GM23338 (cell line): ENCODE results near the gene HTR6. TPM values are rescaled to one million over a fixed set of nuclear protein-coding genes. Genes with fewer than 3 reads are reported as not detected.

Source experiments
- ATAC-seq: fragments of 200-7000 bp; cut with Tn5 transposase; 3 replicates; pipeline ENCODE4 v1.9.1; 2020
- DNase-seq: peaks from one replicate; pipeline ENCODE4 v3.0.0-alpha.2; 2015; ENCODE audit warnings: low spot score
- H2AFZ ChIP-seq: fragments of 200-600 bp; sonication (generic); 2 replicates; pipeline ENCODE4 v1.8.0; 2016; ENCODE audit warnings: antibody characterized with exemption, mild to moderate bottlenecking, moderate library complexity
- H3F3A ChIP-seq: fragments of 200-600 bp; sonication (generic); replicated peaks from 2 replicates; pipeline ENCODE4 v1.8.0; 2017; ENCODE audit warnings: antibody characterized with exemption, mixed run types, low read depth
- H3K27ac ChIP-seq: fragments of 200-600 bp; sonication (generic); 2 replicates; pipeline ENCODE4 v1.6.1; 2016; ENCODE audit warnings: low read depth
- H3K27me3 ChIP-seq: fragments of 200-600 bp; sonication (generic); 2 replicates; pipeline ENCODE4 v1.8.0; 2016; ENCODE audit warnings: mild to moderate bottlenecking, mixed run types, moderate library complexity; ENCODE audit not compliant: insufficient read depth
- H3K36me3 ChIP-seq: fragments of 200-600 bp; sonication (generic); 2 replicates; pipeline ENCODE4 v1.8.0; 2016; ENCODE audit warnings: mild to moderate bottlenecking; ENCODE audit not compliant: insufficient read depth
- H3K4me1 ChIP-seq: fragments of 200-600 bp; sonication (generic); 2 replicates; pipeline ENCODE4 v1.8.0; 2016; ENCODE audit warnings: mild to moderate bottlenecking, moderate library complexity; ENCODE audit not compliant: insufficient read depth
- H3K4me2 ChIP-seq: fragments of 200-600 bp; sonication (generic); 2 replicates; pipeline ENCODE4 v1.7.1; 2017; ENCODE audit warnings: mixed run types
- H3K4me3 ChIP-seq: fragments of 200-600 bp; sonication (generic); 2 replicates; pipeline ENCODE4 v1.6.1; 2016; ENCODE audit warnings: mixed run types
- H3K79me2 ChIP-seq: fragments of 200-600 bp; sonication (generic); replicated peaks from 2 replicates; pipeline ENCODE4 v1.8.0; 2017; ENCODE audit warnings: mild to moderate bottlenecking; ENCODE audit not compliant: insufficient read depth
- H3K9me2 ChIP-seq: fragments of 200-600 bp; sonication (generic); 2 replicates; pipeline ENCODE4 v1.8.0; 2017; ENCODE audit not compliant: insufficient read depth
- H4K20me1 ChIP-seq: fragments of 200-600 bp; sonication (generic); replicated peaks from 2 replicates; pipeline ENCODE4 v1.8.0; 2017; ENCODE audit warnings: mild to moderate bottlenecking; ENCODE audit not compliant: insufficient read depth
- H3K27ac Mint-ChIP-seq: 2 replicates; pipeline ENCODE4 v1.8.0; 2020; ENCODE audit warnings: inconsistent platforms, mild to moderate bottlenecking, moderate library complexity, mixed read lengths
- H3K27me3 Mint-ChIP-seq: 3 replicates; pipeline ENCODE4 v1.8.0; 2022; ENCODE audit warnings: low read depth, mild to moderate bottlenecking, moderate library complexity, mixed read lengths, inconsistent platforms; ENCODE audit not compliant: insufficient read depth, poor library complexity
- H3K36me3 Mint-ChIP-seq: 3 replicates; pipeline ENCODE4 v1.8.0; 2021; ENCODE audit warnings: low read depth, mild to moderate bottlenecking, inconsistent platforms, moderate library complexity, mixed read lengths
- H3K4me1 Mint-ChIP-seq: 3 replicates; pipeline ENCODE4 v1.8.0; 2020; ENCODE audit warnings: mild to moderate bottlenecking, inconsistent platforms, mixed read lengths
- H3K4me3 Mint-ChIP-seq: 3 replicates; pipeline ENCODE4 v1.8.0; 2021; ENCODE audit warnings: moderate library complexity, mild to moderate bottlenecking, inconsistent platforms, mixed read lengths
- H3K9me3 Mint-ChIP-seq: 3 replicates; pipeline ENCODE4 v1.8.0; 2020; ENCODE audit warnings: moderate library complexity, mild to moderate bottlenecking, inconsistent platforms, mixed read lengths
- CREB1 ChIP-seq: fragments of 250-450 bp; sonication (Bioruptor Pico); IDR thresholded peaks from 2 replicates; pipeline ENCODE4 v1.5.0; 2020; ENCODE audit warnings: low read depth, mild to moderate bottlenecking, moderate library complexity
- CTCF ChIP-seq, 2 experiments: fragments of 200-600 bp in 1 of 2; sonication (generic) in 1 of 2; conservative IDR thresholded peaks; 2 replicates each; pipeline versions ENCODE4 v1.5.1 to v1.6.1; 2016 to 2017; ENCODE audit warnings: antibody characterized with exemption in 2 of 2, low read depth in 2 of 2, mild to moderate bottlenecking in 2 of 2, moderate library complexity in 1 of 2
- ETS1 ChIP-seq: IDR thresholded peaks from 2 replicates; pipeline ENCODE4 v1.6.1; 2016; ENCODE audit warnings: antibody characterized with exemption
- EZH2 ChIP-seq: fragments of 200-600 bp; sonication (generic); IDR thresholded peaks from one replicate; pipeline ENCODE4 v1.8.0; 2017; ENCODE audit warnings: antibody characterized with exemption, mild to moderate bottlenecking, low read depth; ENCODE audit not compliant: unreplicated experiment
- EZH2phosphoT487 ChIP-seq: fragments of 200-600 bp; sonication (generic); IDR thresholded peaks from one replicate; pipeline ENCODE4 v1.8.1; 2018; ENCODE audit warnings: antibody characterized with exemption; ENCODE audit not compliant: unreplicated experiment
- JUNB ChIP-seq: IDR thresholded peaks from one replicate; pipeline ENCODE4 v1.6.1; 2016; ENCODE audit warnings: antibody characterized with exemption; ENCODE audit not compliant: unreplicated experiment
- POLR2AphosphoS5 ChIP-seq: IDR thresholded peaks from 2 replicates; pipeline ENCODE4 v1.6.1; 2016; ENCODE audit warnings: antibody characterized with exemption, low read depth
- ZNF114 ChIP-seq: fragments of 250-450 bp; sonication (Bioruptor Pico); IDR thresholded peaks from 2 replicates; pipeline ENCODE4 v1.5.0; 2020; ENCODE audit warnings: mild to moderate bottlenecking, moderate library complexity
- ZNF462 ChIP-seq: fragments of 250-450 bp; sonication (Bioruptor Pico); IDR thresholded peaks from 2 replicates; pipeline ENCODE4 v1.5.0; 2020; ENCODE audit warnings: mild to moderate bottlenecking, moderate library complexity
- polyA plus RNA-seq: library from polyadenylated mRNA; unstranded; fragments of >200 nt; fragmentation: Nextera tagmentation; extraction: Ambion mirVana; gene quantifications from 2 replicates; pipeline ENCODE4 v1.2.1, GENCODE V29; 2016
- total RNA-seq: library from RNA; depleted of rRNA; stranded (reverse); fragments of >200 nt; shearing (Covaris generic); gene quantifications from 2 replicates; pipeline ENCODE4 v1.2.3, GENCODE V29; 2014

HTR6 gene
- total and polyA plus RNA-seq, 2 experiments from 2014 or later = 0.26 to 0.66 TPM

GRCh38 chr1:19665496-19666465 is 1.1 kb downstream of the HTR6 start:
- no peak overlapping the region for H3K27ac ChIP-seq
- no peaks in the 10 kb centered on the region for H3K4me1 ChIP-seq
- no peak overlapping the region for H3K27ac Mint-ChIP-seq
- H3K27me3 ChIP-seq = peaks cover 56% of the 10 kb centered on the region
- peak overlapping the region; percentile 96 for H2AFZ ChIP-seq
- H3K79me2 ChIP-seq = no peaks in the 10 kb centered on the region
- H3K9me2 ChIP-seq = no peaks in the 10 kb centered on the region
- no peaks in the 10 kb centered on the region; the same call in 2 of the 3 replicates for H3K9me3 Mint-ChIP-seq
- H3K27me3 Mint-ChIP-seq = peaks cover 53% of the 10 kb centered on the region
- peaks cover 5% of the 10 kb centered on the region; the same call in 1 of the 3 replicates for H3K36me3 Mint-ChIP-seq
- H3K4me2 ChIP-seq = peak overlapping the region; percentile 83
- H3K4me3 ChIP-seq = peak overlapping the region; percentile 63
- ATAC-seq (peak; percentile 78), DNase-seq (peak; percentile 78)
- H4K20me1 ChIP-seq = no peaks in the 10 kb centered on the region
- H3K4me3 Mint-ChIP-seq = peak overlapping the region; percentile 74
- H3F3A ChIP-seq = 0 out of 2 replicates have a peak, but pooled peaks cover 6% of the 10 kb centered on the region
- H3K4me1 Mint-ChIP-seq = peaks cover 7% of the 10 kb centered on the region; the same call in 2 of the 3 replicates
- no peaks in the 10 kb centered on the region for H3K36me3 ChIP-seq
- TF ChIP-seq CREB1 (CRISPR knock-in tag) = no peak
- no peak for TF ChIP-seq ZNF114 (CRISPR knock-in tag)
- no peak for TF ChIP-seq EZH2phosphoT487
- no peak for TF ChIP-seq JUNB
- peak; percentile 39 for TF ChIP-seq EZH2
- TF ChIP-seq CTCF (conservative IDR thresholded peaks at IDR 0.05; ENCODE audit: low read depth in 2 of 2) = peak; percentile 21 to 22; a peak in 1 of 4 replicates
- no peak for TF ChIP-seq ZNF462 (CRISPR knock-in tag)
- no peak for TF ChIP-seq ETS1
- TF ChIP-seq POLR2AphosphoS5 = no peak
